GM12864 (cell line): ENCODE results near the gene OTUD7B.
A peak's percentile ranks its signal among the peaks of the same experiment; 100 is the strongest.

Experiments
- DNase-seq: peaks from one replicate; pipeline ENCODE4 v3.0.0-alpha.2; 2011; ENCODE audit warnings: low read depth
- H3K4me3 ChIP-seq: 2 replicates; pipeline ENCODE4 v1.5.1; 2011; ENCODE audit warnings: mild to moderate bottlenecking, low read depth, low read length, control low read depth
- TF ChIP-seq, protein P1 (sequence below): IDR thresholded peaks from 2 replicates; pipeline ENCODE4 v1.5.1; 2011; ENCODE audit warnings: low read depth, mild to moderate bottlenecking, moderate library complexity, low read length, control low read depth, inconsistent platforms; ENCODE audit errors: missing control alignments

OTUD7B gene

DNA sequence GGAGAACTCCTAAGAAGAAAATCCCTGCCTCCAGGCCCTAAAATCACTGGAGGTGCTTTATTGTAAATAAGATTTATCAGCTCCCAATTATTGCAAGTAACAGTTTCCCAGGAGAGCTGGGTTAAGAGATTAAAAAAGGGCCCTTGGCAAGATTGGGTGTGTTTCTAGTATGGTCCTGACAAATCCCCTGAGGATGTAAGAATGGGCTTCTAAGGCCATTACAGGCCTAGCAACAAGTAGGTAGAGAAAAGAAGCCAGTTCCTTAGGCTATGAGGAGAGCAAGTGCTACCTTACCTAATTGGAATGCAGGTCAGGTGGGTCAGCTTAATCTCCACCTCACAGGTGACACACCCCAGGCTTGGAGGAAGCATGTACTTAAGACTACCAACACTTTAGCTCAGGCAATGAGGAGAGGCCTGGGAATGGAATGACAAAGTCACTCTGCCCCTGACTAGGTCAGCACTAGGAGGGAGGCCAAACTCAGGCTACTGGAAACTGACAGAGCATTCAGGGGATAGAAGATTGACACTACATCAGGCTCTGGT, 6.8 kb upstream of the OTUD7B start:
- DNase-seq, result no peak
- TF ChIP-seq, protein P1, sequence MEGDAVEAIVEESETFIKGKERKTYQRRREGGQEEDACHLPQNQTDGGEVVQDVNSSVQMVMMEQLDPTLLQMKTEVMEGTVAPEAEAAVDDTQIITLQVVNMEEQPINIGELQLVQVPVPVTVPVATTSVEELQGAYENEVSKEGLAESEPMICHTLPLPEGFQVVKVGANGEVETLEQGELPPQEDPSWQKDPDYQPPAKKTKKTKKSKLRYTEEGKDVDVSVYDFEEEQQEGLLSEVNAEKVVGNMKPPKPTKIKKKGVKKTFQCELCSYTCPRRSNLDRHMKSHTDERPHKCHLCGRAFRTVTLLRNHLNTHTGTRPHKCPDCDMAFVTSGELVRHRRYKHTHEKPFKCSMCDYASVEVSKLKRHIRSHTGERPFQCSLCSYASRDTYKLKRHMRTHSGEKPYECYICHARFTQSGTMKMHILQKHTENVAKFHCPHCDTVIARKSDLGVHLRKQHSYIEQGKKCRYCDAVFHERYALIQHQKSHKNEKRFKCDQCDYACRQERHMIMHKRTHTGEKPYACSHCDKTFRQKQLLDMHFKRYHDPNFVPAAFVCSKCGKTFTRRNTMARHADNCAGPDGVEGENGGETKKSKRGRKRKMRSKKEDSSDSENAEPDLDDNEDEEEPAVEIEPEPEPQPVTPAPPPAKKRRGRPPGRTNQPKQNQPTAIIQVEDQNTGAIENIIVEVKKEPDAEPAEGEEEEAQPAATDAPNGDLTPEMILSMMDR, result no peak
- no peak overlapping the region for H3K4me3 ChIP-seq

DNA sequence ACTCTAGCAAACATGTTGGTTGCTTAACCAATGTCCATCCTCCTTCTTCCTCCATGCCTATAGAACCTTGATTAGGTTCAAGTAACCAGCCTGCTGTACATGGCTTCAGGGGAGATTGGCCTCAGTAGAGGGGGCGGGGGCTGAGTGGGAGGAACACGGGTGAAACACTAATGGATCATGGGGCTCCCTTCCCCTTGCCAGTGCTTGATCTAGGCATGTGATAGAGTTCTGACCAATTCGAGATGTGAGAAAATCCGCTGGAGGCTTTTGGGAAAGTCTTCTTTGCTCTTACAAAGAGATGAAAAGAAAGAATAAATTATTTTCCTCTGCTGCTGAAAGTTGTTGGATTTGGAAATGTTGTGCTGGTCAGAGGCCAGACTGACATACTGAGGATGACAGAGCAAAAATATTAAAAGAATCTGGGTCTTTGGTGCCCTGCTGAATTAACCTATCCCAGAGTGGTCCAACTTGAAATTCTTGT, 5.2 kb upstream of the OTUD7B start:
- no peak overlapping the region for H3K4me3 ChIP-seq
- DNase-seq, result no peak
- TF ChIP-seq, protein P1, result no peak

DNA sequence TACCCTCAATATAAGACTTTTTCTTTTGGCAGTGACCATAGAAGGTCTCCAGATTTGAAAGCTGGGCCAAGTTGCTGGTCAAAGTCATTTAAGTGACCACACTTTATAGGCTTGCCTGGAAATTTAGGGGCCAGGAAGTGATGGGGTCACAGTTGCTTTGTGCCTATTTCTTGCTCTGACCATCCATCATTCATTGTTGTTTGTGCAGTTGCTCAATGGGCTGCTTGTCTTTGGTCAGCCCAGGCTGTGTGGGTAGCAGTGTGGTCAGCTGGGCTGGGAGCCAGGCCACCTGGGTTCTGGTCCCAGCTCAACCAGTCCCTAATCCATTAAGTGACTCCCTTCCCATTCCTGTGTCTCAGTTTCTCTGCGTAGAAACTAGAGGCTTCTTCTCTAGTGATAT, 2.1 kb upstream of the OTUD7B start:
- no peak for DNase-seq
- no peak overlapping the region for H3K4me3 ChIP-seq
- TF ChIP-seq, protein P1, result no peak

DNA sequence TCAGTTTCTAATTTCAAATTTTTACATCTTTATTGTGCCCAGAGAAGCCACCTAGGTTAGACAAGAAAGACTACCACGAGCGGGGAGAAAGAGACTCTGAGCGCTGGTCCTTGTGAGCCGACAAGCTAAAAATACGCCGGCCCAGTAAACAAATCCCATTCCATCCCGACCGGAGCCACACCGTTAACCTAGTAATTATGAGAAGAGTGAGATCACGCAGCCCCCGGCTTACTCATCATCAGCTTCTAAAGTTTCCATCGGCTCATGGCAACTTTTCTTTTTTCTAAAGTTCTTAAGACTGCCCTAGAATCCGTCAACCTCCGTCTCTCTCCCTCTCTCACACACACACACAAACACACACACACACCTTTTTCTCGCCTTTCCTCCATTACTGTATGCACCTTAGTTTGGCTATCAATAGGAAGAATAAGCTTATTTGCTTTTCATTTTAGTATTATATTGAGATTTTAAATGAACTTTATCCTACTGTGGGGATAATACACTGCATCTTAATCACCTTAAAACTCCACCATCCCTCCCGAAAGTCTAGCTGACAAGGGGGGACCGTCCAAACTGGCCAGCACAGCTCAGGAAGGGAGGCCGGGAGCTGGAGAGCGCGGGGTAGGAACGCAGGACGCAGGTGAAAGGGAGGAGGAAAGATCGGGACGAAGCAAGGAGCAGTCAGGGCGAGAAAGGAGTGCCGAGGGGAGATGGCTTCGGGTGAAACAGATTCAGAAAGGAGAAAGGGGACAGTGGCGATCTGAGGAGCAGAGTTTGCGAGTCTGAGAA, 728 bp downstream of the OTUD7B start:
- TF ChIP-seq, protein P1, result no peak
- DNase-seq, result no peak
- peak overlapping the region; percentile 100 for H3K4me3 ChIP-seq

DNA sequence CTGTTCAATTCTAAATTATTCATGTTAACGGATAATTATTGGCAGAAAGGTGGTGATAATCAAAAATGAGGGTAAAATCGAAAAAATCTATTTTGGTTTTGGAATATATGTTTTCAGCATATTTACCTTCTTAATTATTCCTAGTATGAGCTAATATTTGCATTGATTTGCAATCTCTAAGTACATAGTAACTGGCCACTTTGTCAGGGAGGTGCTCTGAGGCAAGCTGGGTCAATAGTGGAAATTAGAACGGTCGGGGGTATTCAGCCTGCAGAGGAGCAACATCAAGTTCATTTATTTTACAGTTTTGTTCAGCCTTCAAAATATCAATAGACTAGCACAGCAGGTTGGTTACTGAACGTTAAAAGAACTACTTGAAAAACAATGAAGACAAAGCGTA, 1.8 kb downstream of the OTUD7B start:
- TF ChIP-seq, protein P1, result no peak
- H3K4me3 ChIP-seq, result no peak overlapping the region; the same call in 1 of the 2 replicates
- DNase-seq, result no peak

DNA sequence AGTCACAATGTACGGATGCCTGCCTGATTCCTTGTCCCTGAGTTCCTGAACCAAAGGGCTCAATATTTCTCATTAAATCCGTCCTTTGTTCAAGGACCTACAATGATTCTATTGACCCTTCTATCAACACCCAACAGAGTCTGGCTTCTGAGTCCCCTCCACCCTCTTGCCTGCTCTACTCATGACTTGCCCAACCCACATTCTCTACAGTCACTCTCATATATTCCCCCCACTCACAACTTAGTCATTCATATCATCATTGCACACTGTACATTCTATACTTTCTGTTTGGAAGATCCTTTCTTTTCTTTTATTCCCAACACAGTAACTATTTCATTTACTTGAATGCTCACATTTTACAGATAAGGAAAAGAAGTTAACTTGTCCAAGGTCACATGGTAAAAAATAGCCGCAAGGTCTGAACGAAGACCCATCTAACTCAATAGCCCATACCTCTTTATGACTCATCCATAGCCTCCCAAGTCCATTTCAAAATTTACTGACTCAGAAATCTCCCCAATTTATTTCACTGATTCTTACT, 3.6 kb downstream of the OTUD7B start:
- H3K4me3 ChIP-seq, result no peak overlapping the region
- TF ChIP-seq, protein P1, result no peak
- no peak for DNase-seq
